ENCODE measurements around the gene CYP26C1. TPM values are rescaled to one million over a fixed set of nuclear protein-coding genes. Genes with fewer than 3 reads are reported as not detected.

Gene CYP26C1
- total and polyA plus RNA-seq, 8 donors, result 7.0 TPM; not detected in 7

DNA sequence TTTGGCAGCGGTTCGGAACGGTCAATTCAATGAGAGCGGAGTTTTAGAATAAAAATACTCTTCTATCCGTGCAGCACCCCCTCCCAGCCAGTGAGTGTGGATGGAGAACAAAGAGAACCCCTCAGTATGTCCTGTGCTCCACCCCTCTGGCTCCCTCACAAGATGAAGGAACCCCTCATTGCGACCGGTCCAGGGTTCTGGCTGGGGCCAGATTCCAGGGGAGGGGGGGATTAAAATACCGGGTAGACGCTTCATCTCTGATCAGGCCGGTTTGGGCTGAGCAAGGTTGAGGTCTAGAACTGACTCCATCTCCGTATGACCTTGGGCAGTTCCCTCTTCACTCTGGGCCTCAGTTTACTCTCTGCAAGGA lies 5.9 kb downstream of the CYP26C1 start:
- no peak for TF ChIP-seq POLR2AphosphoS5 (IDR thresholded peaks at IDR 0.05)
- 9 to 21% (median 12%) methylated on average over 6 to 11 of the region's 11 CpGs for WGBS, 5 donors
- Histone ChIP-seq H3K36me3 (no peaks in the 10 kb centered on the region), H3K4me3 (no peak overlapping the region), H3K27ac (no peak overlapping the region), H3K27me3 (peaks cover 20 to 100% (median 85%) of the 10 kb centered on the region in 3 donors), H3K4me1 (peaks cover 24 to 52% (median 36%) of the 10 kb centered on the region in 4 donors), H3K9me3 (no peaks in the 10 kb centered on the region)
- no peak for DNase-seq
- intact Hi-C loops (cut with DNase I; ENCODE audit: low total_unique reads), result no loop called here

DNA sequence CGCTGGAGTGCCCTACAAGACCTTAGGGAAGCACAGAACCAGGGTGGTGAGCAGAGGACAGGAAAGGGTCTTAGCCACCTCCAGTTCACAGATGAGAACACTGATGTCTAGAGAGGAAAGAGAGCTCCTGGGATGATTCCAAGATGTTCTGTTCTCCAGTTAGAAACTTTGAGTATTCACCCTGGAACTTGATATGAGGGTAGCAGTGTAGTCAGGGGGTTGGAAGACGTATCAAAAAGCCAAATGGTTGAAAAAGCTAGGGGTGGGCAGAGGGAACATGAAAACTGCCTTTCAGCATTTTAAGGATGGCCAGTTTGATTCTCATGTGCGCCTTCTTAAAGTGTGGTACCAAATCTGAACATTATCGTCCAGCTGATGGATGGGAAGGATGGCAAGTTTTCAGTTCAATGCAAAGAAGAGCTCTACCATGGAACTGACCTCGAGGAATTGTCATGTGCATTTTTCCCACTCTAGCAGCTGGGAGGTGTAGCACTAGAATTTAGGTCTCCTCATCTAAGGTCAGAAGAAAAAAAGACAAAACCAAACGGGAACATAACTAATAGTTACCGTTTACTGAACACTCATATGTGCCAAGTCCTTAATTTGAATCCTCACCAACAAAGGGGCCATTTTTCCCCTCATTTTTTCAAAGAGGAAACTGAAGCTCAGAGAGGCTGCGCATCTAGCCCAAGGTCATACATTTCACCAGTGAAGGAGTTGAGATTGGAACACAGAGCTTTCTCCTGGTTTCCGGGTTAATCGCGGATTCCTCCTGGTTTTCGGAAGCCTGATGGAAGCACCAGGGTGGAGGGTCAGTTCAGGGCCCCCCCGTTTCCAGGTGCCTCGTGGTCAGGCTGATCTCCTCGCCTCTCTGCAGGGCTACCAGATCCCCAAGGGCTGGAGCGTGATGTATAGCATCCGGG lies 7.1 kb downstream of the CYP26C1 start:
- Histone ChIP-seq H3K27me3 (peaks cover 17 to 100% (median 84%) of the 10 kb centered on the region in 3 donors), H3K4me3 (no peak overlapping the region), H3K9me3 (no peaks in the 10 kb centered on the region), H3K4me1 (peaks cover 25 to 52% (median 37%) of the 10 kb centered on the region in 4 donors), H3K36me3 (no peaks in the 10 kb centered on the region), H3K27ac (no peak overlapping the region)
- TF ChIP-seq, protein P1, sequence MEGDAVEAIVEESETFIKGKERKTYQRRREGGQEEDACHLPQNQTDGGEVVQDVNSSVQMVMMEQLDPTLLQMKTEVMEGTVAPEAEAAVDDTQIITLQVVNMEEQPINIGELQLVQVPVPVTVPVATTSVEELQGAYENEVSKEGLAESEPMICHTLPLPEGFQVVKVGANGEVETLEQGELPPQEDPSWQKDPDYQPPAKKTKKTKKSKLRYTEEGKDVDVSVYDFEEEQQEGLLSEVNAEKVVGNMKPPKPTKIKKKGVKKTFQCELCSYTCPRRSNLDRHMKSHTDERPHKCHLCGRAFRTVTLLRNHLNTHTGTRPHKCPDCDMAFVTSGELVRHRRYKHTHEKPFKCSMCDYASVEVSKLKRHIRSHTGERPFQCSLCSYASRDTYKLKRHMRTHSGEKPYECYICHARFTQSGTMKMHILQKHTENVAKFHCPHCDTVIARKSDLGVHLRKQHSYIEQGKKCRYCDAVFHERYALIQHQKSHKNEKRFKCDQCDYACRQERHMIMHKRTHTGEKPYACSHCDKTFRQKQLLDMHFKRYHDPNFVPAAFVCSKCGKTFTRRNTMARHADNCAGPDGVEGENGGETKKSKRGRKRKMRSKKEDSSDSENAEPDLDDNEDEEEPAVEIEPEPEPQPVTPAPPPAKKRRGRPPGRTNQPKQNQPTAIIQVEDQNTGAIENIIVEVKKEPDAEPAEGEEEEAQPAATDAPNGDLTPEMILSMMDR (IDR thresholded peaks at IDR 0.05), result no peak
- TF ChIP-seq EP300 (IDR thresholded peaks at IDR 0.05) (no peak), POLR2AphosphoS5 (IDR thresholded peaks at IDR 0.05) (no peak), POLR2A (IDR thresholded peaks at IDR 0.05) (no peak)
- intact Hi-C loops (cut with DNase I; ENCODE audit: low total_unique reads), result no loop called here
- WGBS, 5 donors, result 10 to 16% (median 12%) methylated on average over 13 to 17 of the region's 17 CpGs
- DNase-seq, result no peak

DNA sequence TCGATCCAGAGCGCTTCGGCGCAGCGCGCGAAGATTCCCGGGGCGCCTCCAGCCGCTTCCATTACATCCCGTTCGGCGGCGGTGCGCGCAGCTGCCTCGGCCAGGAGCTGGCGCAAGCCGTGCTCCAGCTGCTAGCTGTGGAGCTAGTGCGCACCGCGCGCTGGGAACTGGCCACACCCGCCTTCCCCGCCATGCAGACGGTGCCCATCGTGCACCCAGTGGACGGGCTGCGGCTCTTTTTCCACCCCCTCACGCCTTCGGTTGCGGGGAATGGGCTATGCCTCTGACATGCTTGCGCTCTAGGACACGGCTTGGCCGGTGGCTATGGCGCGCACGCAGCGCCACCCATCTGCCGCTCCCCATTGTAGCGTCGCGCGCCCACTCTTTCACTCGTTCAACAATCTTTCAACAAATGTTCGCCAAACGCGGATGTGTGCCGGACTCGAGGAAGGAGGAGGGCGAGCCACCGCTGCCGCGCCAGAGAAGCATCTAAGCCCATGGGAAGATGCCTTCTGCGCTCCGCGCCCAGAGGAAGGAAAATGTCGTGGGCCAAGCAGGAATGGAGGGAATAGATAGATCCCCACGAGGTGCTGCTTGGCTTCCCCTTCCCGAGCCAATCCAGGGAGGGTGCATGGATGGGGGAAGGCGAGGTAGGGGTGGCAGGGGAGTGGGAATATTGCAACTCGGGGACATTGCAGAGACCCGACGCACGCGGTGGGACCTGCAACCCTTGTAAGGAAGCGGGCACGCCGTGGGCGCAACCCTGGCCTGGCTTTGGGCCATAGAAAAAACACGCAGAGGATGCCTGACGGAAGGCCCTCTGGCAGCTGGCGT lies 8.0 kb downstream of the CYP26C1 start:
- no peak overlapping the region for H3K27ac ChIP-seq
- 4 to 6% (median 5%) methylated on average over 31 to 73 of the region's 73 CpGs for WGBS, 5 donors
- H3K9me3 ChIP-seq, result no peaks in the 10 kb centered on the region
- no peak for TF ChIP-seq POLR2AphosphoS5 (IDR thresholded peaks at IDR 0.05)
- no peak for TF ChIP-seq EP300 (IDR thresholded peaks at IDR 0.05)
- no peak for TF ChIP-seq POLR2A (IDR thresholded peaks at IDR 0.05)
- H3K36me3 ChIP-seq, result no peaks in the 10 kb centered on the region
- intact Hi-C loops (cut with DNase I; ENCODE audit: low total_unique reads), result no loop called here
- H3K27me3 ChIP-seq, result peaks cover 26 to 100% (median 87%) of the 10 kb centered on the region in 3 donors
- DNase-seq, result peak in 1 of 2 donors; percentile 67
- peaks cover 30 to 53% (median 39%) of the 10 kb centered on the region in 4 donors for H3K4me1 ChIP-seq
- no peak overlapping the region for H3K4me3 ChIP-seq

DNA sequence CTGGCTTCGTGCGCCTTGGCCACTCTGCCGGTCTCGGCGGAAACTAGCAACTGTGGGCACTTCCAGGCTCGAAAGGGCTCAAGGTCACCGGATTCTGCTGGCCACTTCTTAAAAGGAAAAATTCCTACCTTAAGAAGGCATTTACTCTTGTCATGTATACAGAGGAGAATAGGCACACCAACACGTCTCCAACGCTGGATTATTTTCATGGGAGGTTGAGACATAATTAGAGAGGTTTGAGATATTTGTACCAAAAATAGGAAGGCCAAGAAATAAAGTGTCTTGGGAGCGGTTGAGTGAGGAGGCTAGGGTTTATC lies 8.6 kb downstream of the CYP26C1 start:
- intact Hi-C loops (cut with DNase I; ENCODE audit: low total_unique reads), result no loop called here
- no peak for DNase-seq
- Histone ChIP-seq H3K36me3 (no peaks in the 10 kb centered on the region), H3K27ac (no peak overlapping the region), H3K4me1 (peaks cover 36 to 58% (median 45%) of the 10 kb centered on the region in 4 donors), H3K9me3 (no peaks in the 10 kb centered on the region), H3K27me3 (peaks cover 30 to 100% (median 92%) of the 10 kb centered on the region in 3 donors), H3K4me3 (no peak overlapping the region)
- TF ChIP-seq EP300 (IDR thresholded peaks at IDR 0.05), result no peak
- TF ChIP-seq, protein P1 (IDR thresholded peaks at IDR 0.05), result no peak
- TF ChIP-seq POLR2A (IDR thresholded peaks at IDR 0.05), result no peak
- no peak for TF ChIP-seq POLR2AphosphoS5 (IDR thresholded peaks at IDR 0.05)
- WGBS, 5 donors, result 14 to 37% (median 30%) methylated on average over 8 to 10 of the region's 10 CpGs
